Activated T-helper 2 cell treated with anti-CD3 and anti-CD28 coated beads, Interferon-gamma antibody, Interleukin-2, Interleukin-4, amounts not matched to agents 10 μg/mL and 5 μg/mL and 100 μg/mL, durations not matched to agents 14 hours and 24 hours and 36 hours (primary cell): Measurements from ENCODE around the gene IRF4. TPM values are rescaled to one million over a fixed set of nuclear protein-coding genes. Genes with fewer than 3 reads are reported as not detected.
A peak's percentile ranks its signal among the peaks of the same experiment; 100 is the strongest.
"Not testable (repeated sequence)": the region's sequence is repeated elsewhere in the genome, so short reads cannot be mapped to it uniquely, and the experiment has no call there.

Source experiments
- DNase-seq: peaks from one replicate; pipeline ENCODE4 v3.0.0; 2021; ENCODE audit warnings: low spot score
- H3K27ac Mint-ChIP-seq: one replicate; pipeline ENCODE4 v1.8.0; 2021; ENCODE audit warnings: mixed read lengths
- H3K27me3 Mint-ChIP-seq: one replicate; pipeline ENCODE4 v1.8.0; 2021; ENCODE audit warnings: low read depth, mixed read lengths
- H3K36me3 Mint-ChIP-seq: one replicate; pipeline ENCODE4 v1.8.0; 2021; ENCODE audit warnings: low read depth, mixed read lengths
- H3K4me1 Mint-ChIP-seq: one replicate; pipeline ENCODE4 v1.8.0; 2021; ENCODE audit warnings: low read depth, mixed read lengths
- H3K4me3 Mint-ChIP-seq: one replicate; pipeline ENCODE4 v1.8.0; 2021; ENCODE audit warnings: low read depth, mild to moderate bottlenecking, moderate library complexity, mixed read lengths
- H3K9me3 Mint-ChIP-seq: one replicate; pipeline ENCODE4 v1.8.0; 2021; ENCODE audit warnings: mixed read lengths
- intact Hi-C: fragments of 100-400 bp; cut with micrococcal nuclease; formaldehyde crosslinking; loops from one replicate; pipeline ENCODE4 v1.15.1; 2023
- total RNA-seq: library from RNA; stranded (reverse); gene quantifications from 2 replicates; pipeline ENCODE4 v1.2.3, GENCODE V29; 2022

Gene IRF4
- total RNA-seq, 1 donor from 2014 or later: 1,062 TPM

GRCh38 chr6:422433-423054 is 31.0 kb downstream of the IRF4 start:
- Mint-ChIP-seq H3K4me3 (no peak overlapping the region), H3K27ac (peak overlapping the region; percentile 91), H3K4me1 (peaks cover 30% of the 10 kb centered on the region), H3K36me3 (peaks cover 29% of the 10 kb centered on the region), H3K27me3 (no peaks in the 10 kb centered on the region), H3K9me3 (peaks cover 6% of the 10 kb centered on the region)
- peak; percentile 52 for DNase-seq
- intact Hi-C loops: loop anchor here (2.0 kb wide), 2 partner anchors 68 to 126 kb away; no protein-coding TSS in a partner anchor

- intact Hi-C loops: loop anchor here (2.0 kb wide), 2 partner anchors 68 to 126 kb away; no protein-coding TSS in a partner anchor
- Mint-ChIP-seq H3K27ac (peak overlapping the region; percentile 91), H3K4me1 (peaks cover 37% of the 10 kb centered on the region), H3K9me3 (peaks cover 6% of the 10 kb centered on the region), H3K36me3 (peaks cover 29% of the 10 kb centered on the region), H3K27me3 (no peaks in the 10 kb centered on the region), H3K4me3 (peak overlapping the region; percentile 18)
- DNase-seq: no peak
These were observed 31.7 kb downstream of the IRF4 start for GRCh38 chr6:423055-423798.

- intact Hi-C loops: loop anchor here (2.0 kb wide), 2 partner anchors 67 to 125 kb away; no protein-coding TSS in a partner anchor
- no peak overlapping the region for H3K4me3 Mint-ChIP-seq
- no peaks in the 10 kb centered on the region for H3K27me3 Mint-ChIP-seq
- H3K27ac Mint-ChIP-seq: no peak overlapping the region
- no peak for DNase-seq
- peaks cover 29% of the 10 kb centered on the region for H3K36me3 Mint-ChIP-seq
- H3K9me3 Mint-ChIP-seq: peaks cover 6% of the 10 kb centered on the region
- peaks cover 42% of the 10 kb centered on the region for H3K4me1 Mint-ChIP-seq
These were observed 32.3 kb downstream of the IRF4 start for GRCh38 chr6:423799-424345.

- Mint-ChIP-seq H3K36me3 (peaks cover 23% of the 10 kb centered on the region), H3K27me3 (no peaks in the 10 kb centered on the region), H3K4me3 (peak overlapping the region; percentile 26), H3K9me3 (peaks cover 6% of the 10 kb centered on the region), H3K4me1 (peaks cover 46% of the 10 kb centered on the region), H3K27ac (peak overlapping the region; percentile 73)
- no peak for DNase-seq
- intact Hi-C loops: no loop called here
These were observed 33.3 kb downstream of the IRF4 start for GRCh38 chr6:424741-425417.

GRCh38 chr6:425418-425788 is 33.9 kb downstream of the IRF4 start:
- H3K27me3 Mint-ChIP-seq, DNase-seq, H3K9me3 Mint-ChIP-seq, intact Hi-C loops: not testable (repeated sequence)
- H3K4me1 Mint-ChIP-seq: peaks cover 48% of the 10 kb centered on the region
- H3K4me3 Mint-ChIP-seq: peak overlapping the region; percentile 26
- H3K36me3 Mint-ChIP-seq: peaks cover 19% of the 10 kb centered on the region
- peak overlapping the region; percentile 73 for H3K27ac Mint-ChIP-seq

GRCh38 chr6:426198-426738 is 34.7 kb downstream of the IRF4 start:
- H3K27ac Mint-ChIP-seq, intact Hi-C loops, H3K4me3 Mint-ChIP-seq, H3K9me3 Mint-ChIP-seq, H3K27me3 Mint-ChIP-seq, DNase-seq: not testable (repeated sequence)
- Mint-ChIP-seq H3K36me3 (peaks cover 11% of the 10 kb centered on the region), H3K4me1 (peaks cover 56% of the 10 kb centered on the region)

GRCh38 chr6:428047-428603 is 36.6 kb downstream of the IRF4 start:
- Mint-ChIP-seq H3K27me3 (no peaks in the 10 kb centered on the region), H3K4me1 (peaks cover 68% of the 10 kb centered on the region), H3K4me3 (no peak overlapping the region), H3K9me3 (no peaks in the 10 kb centered on the region), H3K36me3 (peaks cover 9% of the 10 kb centered on the region), H3K27ac (no peak overlapping the region)
- no peak for DNase-seq
- intact Hi-C loops: loop anchor here (2.0 kb wide), 1 partner anchor 13 kb away; no protein-coding TSS in a partner anchor

GRCh38 chr6:429515-430121 is 38.1 kb downstream of the IRF4 start:
- peaks cover 6% of the 10 kb centered on the region for H3K36me3 Mint-ChIP-seq
- H3K4me3 Mint-ChIP-seq: peak overlapping the region; percentile 41
- H3K9me3 Mint-ChIP-seq: no peaks in the 10 kb centered on the region
- intact Hi-C loops: loop anchor here (2.0 kb wide), 1 partner anchor 15 kb away; no protein-coding TSS in a partner anchor
- no peaks in the 10 kb centered on the region for H3K27me3 Mint-ChIP-seq
- no peak for DNase-seq
- H3K27ac Mint-ChIP-seq: peak overlapping the region; percentile 93
- H3K4me1 Mint-ChIP-seq: peaks cover 74% of the 10 kb centered on the region

- no peak for DNase-seq
- peaks cover 79% of the 10 kb centered on the region for H3K4me1 Mint-ChIP-seq
- intact Hi-C loops: no loop called here
- H3K27me3 Mint-ChIP-seq: no peaks in the 10 kb centered on the region
- no peaks in the 10 kb centered on the region for H3K36me3 Mint-ChIP-seq
- no peak overlapping the region for H3K4me3 Mint-ChIP-seq
- H3K9me3 Mint-ChIP-seq: no peaks in the 10 kb centered on the region
- peak overlapping the region; percentile 64 for H3K27ac Mint-ChIP-seq
These were observed 40.0 kb downstream of the IRF4 start for GRCh38 chr6:431504-431903.

- DNase-seq: peak; percentile 69
- peak overlapping the region; percentile 64 for H3K27ac Mint-ChIP-seq
- peaks cover 80% of the 10 kb centered on the region for H3K4me1 Mint-ChIP-seq
- no peaks in the 10 kb centered on the region for H3K36me3 Mint-ChIP-seq
- H3K9me3 Mint-ChIP-seq: no peaks in the 10 kb centered on the region
- no peak overlapping the region for H3K4me3 Mint-ChIP-seq
- intact Hi-C loops: loop anchor here (1.0 kb wide), 5 partner anchors 14 to 116 kb away; no protein-coding TSS in a partner anchor
- no peaks in the 10 kb centered on the region for H3K27me3 Mint-ChIP-seq
These were observed 40.4 kb downstream of the IRF4 start for GRCh38 chr6:431986-432385.

GRCh38 chr6:434051-434705 is 42.6 kb downstream of the IRF4 start:
- Mint-ChIP-seq H3K9me3 (no peaks in the 10 kb centered on the region), H3K27me3 (no peaks in the 10 kb centered on the region), H3K4me1 (peaks cover 60% of the 10 kb centered on the region), H3K27ac (peak overlapping the region; percentile 92), H3K36me3 (no peaks in the 10 kb centered on the region), H3K4me3 (peak overlapping the region; percentile 60)
- intact Hi-C loops: loop anchor here (2.0 kb wide), 1 partner anchor 41 kb away; no protein-coding TSS in a partner anchor
- DNase-seq: no peak
